AG04449 (cell line): ENCODE data around the gene CTPS1.

Source experiments
- CTCF ChIA-PET: fragments of 350-600 bp; formaldehyde crosslinking; extraction: SDS; loops from one replicate; lab custom pipeline; 2021; ENCODE audit warnings: antibody characterized with exemption; lab: Yijun Ruan, JAX
- POLR2A ChIA-PET: fragments of 400-600, 350-600 bp; formaldehyde crosslinking; extraction: SDS; loops from one replicate; lab custom pipeline; 2020; ENCODE audit warnings: antibody characterized with exemption, inconsistent platforms; lab: Yijun Ruan, JAX
- DNase-seq: peaks from one replicate; pipeline ENCODE4 v3.0.0-alpha.2; 2010; ENCODE audit warnings: low read depth, low spot score
- H3K4me3 ChIP-seq: 2 replicates; pipeline ENCODE4 v1.5.1; 2011; ENCODE audit warnings: low read depth, mild to moderate bottlenecking, control low read depth, low read length
- CTCF ChIP-seq: IDR thresholded peaks from one replicate; pipeline ENCODE4 v1.5.1; 2011; ENCODE audit warnings: mild to moderate bottlenecking, moderate library complexity, low read length, control low read depth, inconsistent platforms; ENCODE audit not compliant: insufficient read depth; ENCODE audit errors: missing control alignments

CTPS1 gene

GRCh38 chr1:40938393-40938792 is 41.1 kb upstream of the CTPS1 start:
- no peak for TF ChIP-seq CTCF
- no peak overlapping the region for H3K4me3 ChIP-seq
- ChIA-PET POLR2A (no interaction called here), CTCF (interaction anchor here (12.3 to 25.0 kb wide), 2 partner anchors 14 to 83 kb away, joined by 249 to 987 read pairs; partner anchors contain the start of gene CITED4)
- DNase-seq = no peak

GRCh38 chr1:40939320-40940059 is 40.0 kb upstream of the CTPS1 start:
- ChIA-PET POLR2A (no interaction called here), CTCF (interaction anchor here (12.3 to 25.0 kb wide), 2 partner anchors 13 to 84 kb away, joined by 249 to 987 read pairs; partner anchors contain the start of gene CITED4)
- no peak for TF ChIP-seq CTCF
- no peak overlapping the region for H3K4me3 ChIP-seq
- no peak for DNase-seq

GRCh38 chr1:40944326-40944725 is 35.2 kb upstream of the CTPS1 start:
- ChIA-PET CTCF (interaction anchor here (1.1 to 25.0 kb wide), 5 partner anchors 8 to 170 kb away, joined by 3 to 987 read pairs (median 4); partner anchors contain the start of gene CITED4), POLR2A (no interaction called here)
- peak; percentile 29 for DNase-seq
- no peak overlapping the region for H3K4me3 ChIP-seq
- no peak for TF ChIP-seq CTCF

GRCh38 chr1:40944841-40945430 is 34.6 kb upstream of the CTPS1 start:
- POLR2A ChIA-PET = no interaction called here

GRCh38 chr1:40945491-40945973 is 34.0 kb upstream of the CTPS1 start:
- no peak for DNase-seq
- CTCF ChIA-PET = interaction anchor here (0.8 to 25.0 kb wide), 3 partner anchors 7 to 90 kb away, joined by 3 to 987 read pairs (median 249); partner anchors contain the start of gene CITED4
- POLR2A ChIA-PET = no interaction called here
- no peak for TF ChIP-seq CTCF
- no peak overlapping the region for H3K4me3 ChIP-seq

More at GRCh38 chr1:40944841-40945430, 34.6 kb upstream of the CTPS1 start:
- no peak overlapping the region for H3K4me3 ChIP-seq
- no peak for DNase-seq
- no peak for TF ChIP-seq CTCF
- CTCF ChIA-PET = interaction anchor here (1.1 to 25.0 kb wide), 5 partner anchors 8 to 171 kb away, joined by 3 to 987 read pairs (median 4); partner anchors contain the start of gene CITED4
